ENCODE data around the gene PTRH1.

PTRH1 gene

GRCh38 chr9:127716412-127716811 lies 949 bp upstream of the PTRH1 start:
- no peak for DNase-seq

GRCh38 chr9:127714951-127715469 lies 453 bp downstream of the PTRH1 start:
- DNase-seq = no peak

- no peak for DNase-seq
These were observed 1.3 kb downstream of the PTRH1 start for GRCh38 chr9:127714020-127714750.

- no peak for DNase-seq
These were observed 2.6 kb downstream of the PTRH1 start for GRCh38 chr9:127712867-127713266.

GRCh38 chr9:127712371-127712770 lies 3.1 kb downstream of the PTRH1 start:
- no peak for DNase-seq

- DNase-seq = no peak
These were observed 3.6 kb downstream of the PTRH1 start for GRCh38 chr9:127711831-127712274.

- no peak for DNase-seq
These were observed 4.2 kb downstream of the PTRH1 start for GRCh38 chr9:127711226-127711701.

- no peak for DNase-seq
These were observed 5.2 kb downstream of the PTRH1 start for GRCh38 chr9:127710204-127710783.

GRCh38 chr9:127708952-127709587 lies 6.4 kb downstream of the PTRH1 start:
- no peak for DNase-seq

- peak; percentile 73 for DNase-seq
These were observed 7.7 kb downstream of the PTRH1 start for GRCh38 chr9:127707766-127708165.

GRCh38 chr9:127706836-127707241 lies 8.6 kb downstream of the PTRH1 start, which contains the start of gene CFAP157:
Gene CFAP157 (plus strand): TSS chr9:127706988. CDS start chr9:127707032, 44 bp downstream.
- DNase-seq = no peak

- no peak for DNase-seq
These were observed 9.7 kb downstream of the PTRH1 start for GRCh38 chr9:127705577-127706379.

- no peak for DNase-seq
These were observed 12.0 kb downstream of the PTRH1 start for GRCh38 chr9:127703289-127703946.

- no peak for DNase-seq
These were observed 14.7 kb downstream of the PTRH1 start for GRCh38 chr9:127700594-127701255.

GRCh38 chr9:127700140-127700539 lies 15.3 kb downstream of the PTRH1 start:
- no peak for DNase-seq

- peak; percentile 92 for DNase-seq
These were observed 16.3 kb downstream of the PTRH1 start for GRCh38 chr9:127698985-127699670.

GRCh38 chr9:127698386-127698785 lies 17.1 kb downstream of the PTRH1 start:
- DNase-seq = no peak

- DNase-seq = no peak
These were observed 17.9 kb downstream of the PTRH1 start for GRCh38 chr9:127697575-127697974.

- DNase-seq = no peak
These were observed 20.4 kb downstream of the PTRH1 start for GRCh38 chr9:127694890-127695720.

- DNase-seq = no peak
These were observed 21.8 kb downstream of the PTRH1 start for GRCh38 chr9:127693697-127694096.

Data from CD4-positive, alpha-beta T cell treated with Interleukin-10 for 1 hour (primary cell).